GM18505 (cell line): Measurements from ENCODE around the gene FHAD1.
"Not testable (repeated sequence)": the region's sequence is repeated elsewhere in the genome, so short reads cannot be mapped to it uniquely, and the experiment has no call there.

Experiments
- ATAC-seq: cut with Tn5 transposase; IDR thresholded peaks from one replicate; pipeline ENCODE4 v1.9.1; 2021; ENCODE audit not compliant: unreplicated experiment
- POLR2A ChIP-seq: IDR thresholded peaks from 4 replicates; pipeline ENCODE4 v1.6.1; 2011; ENCODE audit warnings: borderline replicate concordance; ENCODE audit not compliant: insufficient read depth, insufficient read length; ENCODE audit errors: extremely low read depth

FHAD1 gene

DNA sequence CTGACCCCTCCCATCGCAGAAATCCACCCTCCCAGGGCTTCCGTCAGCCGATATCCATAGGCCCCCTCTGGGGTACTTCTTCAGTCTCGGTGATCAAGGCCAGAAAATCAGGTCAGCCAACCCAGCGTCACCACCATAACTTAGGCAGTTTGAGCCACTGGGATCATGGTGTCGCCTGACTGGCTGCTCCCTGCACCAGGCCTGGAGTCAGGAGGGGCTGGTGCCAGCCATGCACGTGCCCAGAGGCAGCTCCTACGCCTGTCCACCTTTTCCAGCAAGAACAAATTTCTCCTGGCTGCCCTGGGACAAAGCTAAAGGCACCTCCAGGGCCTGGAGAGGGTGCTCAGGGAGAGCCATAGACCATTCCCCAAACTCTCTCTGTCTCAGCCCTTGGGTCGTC lies 186.4 kb downstream of the FHAD1 start:
- no peak for ATAC-seq
- no peak for TF ChIP-seq POLR2A

DNA sequence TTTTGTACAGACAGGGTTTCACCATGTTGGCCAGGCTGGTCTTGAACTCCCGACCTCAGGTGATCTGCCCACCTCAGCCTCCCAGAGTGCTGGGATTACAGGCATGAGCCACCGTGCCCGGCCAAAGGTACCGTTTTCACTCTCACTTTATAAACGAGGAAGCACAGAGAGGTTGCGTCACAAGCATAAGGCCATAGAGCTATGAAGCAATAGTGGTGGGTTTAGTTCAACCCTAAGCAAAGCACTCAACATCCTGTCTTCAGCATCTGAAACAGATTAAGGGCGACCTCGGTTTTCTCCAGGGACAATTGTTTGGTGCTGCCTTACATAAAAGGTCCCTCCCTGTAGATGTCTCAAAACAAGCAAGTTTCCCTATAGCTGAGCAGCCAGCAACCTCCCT lies 187.7 kb downstream of the FHAD1 start:
- not testable (repeated sequence) for ATAC-seq

DNA sequence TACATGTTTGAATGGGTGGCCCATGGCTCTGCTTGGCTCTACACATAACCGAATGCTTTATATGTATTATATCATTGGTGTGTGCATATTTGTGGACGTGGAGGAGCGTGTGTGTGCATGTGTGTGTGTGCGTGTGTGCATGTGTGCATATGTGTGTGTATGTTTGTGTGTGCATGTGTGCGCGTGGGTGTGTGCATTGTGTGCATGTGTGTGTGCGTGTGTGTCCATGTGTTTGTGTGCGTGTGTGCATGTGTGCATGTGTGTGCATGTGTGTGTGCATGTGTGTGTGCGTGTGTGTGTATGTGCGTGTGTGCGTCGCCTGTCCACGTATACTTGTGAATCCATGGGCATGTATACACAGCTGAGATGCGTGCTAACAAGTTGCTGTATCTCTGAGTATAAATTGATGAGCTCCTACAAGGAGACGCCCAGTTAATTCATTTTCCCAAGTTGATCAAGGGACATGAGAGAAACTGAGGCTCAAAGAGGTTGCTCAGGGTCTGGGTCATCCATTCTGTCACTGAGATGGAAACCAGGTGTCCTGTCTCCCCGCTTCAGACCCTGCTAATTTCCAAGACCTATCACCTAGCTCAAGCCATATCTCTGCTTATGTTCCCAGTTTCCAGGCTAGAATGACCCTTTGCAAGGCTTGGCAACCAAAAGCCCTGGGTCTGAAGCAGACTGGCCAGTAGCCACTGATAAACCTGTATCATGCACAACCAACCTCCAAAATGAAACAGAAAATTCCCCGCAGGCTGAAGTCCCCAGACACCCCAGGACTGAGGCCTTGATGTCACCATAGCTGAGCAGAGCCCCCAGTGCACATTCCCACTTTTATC lies 188.4 kb downstream of the FHAD1 start:
- ATAC-seq, result no peak
- TF ChIP-seq POLR2A, result no peak

DNA sequence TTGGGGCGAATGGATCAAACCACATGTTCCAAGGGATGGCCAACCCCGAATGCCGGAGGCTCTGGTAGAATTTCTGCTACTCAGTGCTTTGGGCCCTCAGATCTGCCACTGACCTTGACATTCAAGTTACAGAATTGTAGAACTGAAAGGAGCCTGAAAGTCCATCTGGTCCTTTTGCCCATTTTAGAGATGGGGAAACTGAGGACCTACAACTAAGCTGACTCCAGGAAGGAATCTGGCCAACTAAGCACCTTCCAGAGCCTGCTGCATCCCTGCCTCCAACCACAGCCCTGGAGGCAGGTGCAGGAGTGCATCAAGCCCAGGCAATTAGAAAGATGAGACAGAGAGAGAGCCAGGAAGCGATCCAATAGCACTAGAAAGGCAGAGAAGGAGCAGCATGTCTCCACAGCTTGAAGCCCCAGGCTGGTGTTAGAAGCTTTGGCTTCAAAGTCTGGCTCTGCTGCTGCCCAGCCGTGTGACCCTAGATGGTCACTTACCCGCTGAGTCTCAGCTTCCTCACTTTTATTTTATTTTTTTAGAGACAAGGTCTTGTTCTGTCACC lies 189.9 kb downstream of the FHAD1 start:
- no peak for TF ChIP-seq POLR2A
- no peak for ATAC-seq

DNA sequence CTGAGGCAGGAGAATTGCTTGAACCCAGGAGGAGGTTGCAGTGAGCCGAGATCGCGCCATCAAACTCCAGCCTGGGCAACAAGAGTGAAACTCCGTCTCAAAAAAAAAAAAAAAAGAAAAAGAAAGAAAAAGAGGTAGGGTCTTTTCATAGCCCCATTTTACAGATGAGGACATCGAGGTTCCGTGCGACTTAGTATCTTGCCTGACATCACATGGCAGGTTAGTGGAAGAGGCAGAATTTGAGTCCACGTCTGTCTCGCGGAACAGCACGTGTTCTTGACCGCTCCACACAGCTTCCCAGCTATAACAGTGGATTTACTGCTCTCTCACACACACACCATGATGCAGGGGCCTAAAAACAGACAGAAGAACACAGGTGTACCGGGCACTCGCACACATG lies 192.3 kb downstream of the FHAD1 start:
- ATAC-seq, result no peak
- TF ChIP-seq POLR2A, result no peak

DNA sequence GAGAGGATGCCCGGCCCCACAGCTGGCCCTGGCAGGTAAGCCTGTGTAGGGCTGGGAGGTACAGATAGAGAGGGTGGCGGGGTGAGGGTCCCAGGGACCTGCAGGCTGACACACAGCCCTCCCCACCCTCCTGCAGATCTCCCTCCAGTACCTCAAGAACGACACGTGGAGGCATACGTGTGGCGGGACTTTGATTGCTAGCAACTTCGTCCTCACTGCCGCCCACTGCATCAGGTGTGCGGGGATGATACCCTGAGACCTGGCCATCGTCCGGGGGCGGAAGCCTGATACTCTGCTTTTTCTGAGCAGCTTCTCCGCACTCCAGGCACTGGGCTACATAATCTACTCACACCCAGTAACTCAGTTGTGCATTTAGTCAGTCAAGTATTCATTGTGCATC lies 193.3 kb downstream of the FHAD1 start:
- TF ChIP-seq POLR2A, result no peak
- ATAC-seq, result no peak

DNA sequence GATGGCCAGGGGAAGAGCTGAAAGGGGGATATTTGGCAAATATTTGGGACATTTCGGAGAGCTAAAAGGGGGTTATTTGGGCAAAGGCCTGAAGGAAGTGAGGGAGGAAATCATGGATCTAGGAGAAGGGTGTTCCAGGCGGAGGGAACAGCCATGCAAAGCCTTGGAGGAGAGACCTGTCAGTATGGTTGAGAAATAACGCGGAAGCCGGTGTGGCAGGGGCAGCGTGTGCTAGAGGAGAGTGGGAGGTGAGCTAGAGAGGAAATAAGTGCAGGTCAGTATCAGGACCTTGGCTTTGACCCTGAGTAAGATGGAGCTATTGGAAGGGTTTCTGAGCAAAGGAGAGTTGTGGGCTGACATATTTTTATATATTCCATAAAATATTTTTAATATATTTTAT lies 194.2 kb downstream of the FHAD1 start:
- ATAC-seq, result no peak
- TF ChIP-seq POLR2A, result no peak

DNA sequence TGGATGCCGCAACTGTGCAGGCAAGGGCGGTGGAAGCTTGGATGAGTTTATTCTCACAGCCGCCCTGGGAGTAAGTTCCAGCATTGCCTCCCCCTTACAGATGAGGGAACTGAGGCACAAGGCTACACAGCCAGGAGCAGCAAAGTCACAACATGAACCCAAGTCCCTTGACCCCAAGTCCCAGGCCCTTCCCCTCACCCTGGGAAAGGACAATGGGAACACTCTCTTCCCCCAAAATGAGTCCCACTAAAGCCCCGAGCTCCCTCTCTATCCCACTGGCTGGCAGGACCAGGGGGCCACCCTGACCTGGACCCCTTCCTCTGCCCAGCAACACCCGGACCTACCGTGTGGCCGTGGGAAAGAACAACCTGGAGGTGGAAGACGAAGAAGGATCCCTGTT lies 195.1 kb downstream of the FHAD1 start:
- no peak for TF ChIP-seq POLR2A
- no peak for ATAC-seq

DNA sequence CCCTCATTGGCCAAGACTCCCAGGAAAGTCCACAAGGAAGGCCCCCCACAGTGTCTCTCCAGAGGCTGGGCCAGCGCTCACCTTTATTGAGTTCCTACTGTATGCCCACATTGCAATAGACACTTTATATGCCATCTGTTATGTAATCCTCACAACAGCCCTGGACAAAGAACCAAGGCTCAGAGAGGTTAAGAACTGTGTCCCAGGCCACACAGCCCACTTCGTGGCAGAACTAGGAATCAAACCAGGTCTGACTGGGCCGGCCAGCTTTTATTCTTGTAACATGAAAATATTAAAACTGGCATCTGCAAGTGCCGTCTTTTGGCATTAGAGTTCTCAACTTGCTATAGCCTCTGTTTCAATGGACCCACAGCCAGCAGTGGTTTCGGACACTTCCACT lies 195.7 kb downstream of the FHAD1 start:
- ATAC-seq, result no peak
- no peak for TF ChIP-seq POLR2A

DNA sequence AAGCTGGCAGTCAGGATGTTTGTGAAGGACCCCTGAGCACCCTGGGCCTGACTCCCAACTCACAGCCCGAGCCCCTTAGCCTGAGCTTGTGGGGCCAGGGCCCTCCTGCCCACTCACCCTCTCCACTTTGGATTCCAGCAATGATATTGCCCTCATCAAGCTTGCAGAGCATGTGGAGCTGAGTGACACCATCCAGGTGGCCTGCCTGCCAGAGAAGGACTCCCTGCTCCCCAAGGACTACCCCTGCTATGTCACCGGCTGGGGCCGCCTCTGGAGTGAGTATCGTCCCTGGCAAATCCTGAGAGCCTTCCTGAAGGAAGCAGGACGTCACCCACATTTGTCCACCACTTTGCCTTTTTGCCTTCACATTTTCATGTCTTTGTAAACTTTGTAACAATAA lies 196.3 kb downstream of the FHAD1 start:
- TF ChIP-seq POLR2A, result no peak
- ATAC-seq, result no peak

DNA sequence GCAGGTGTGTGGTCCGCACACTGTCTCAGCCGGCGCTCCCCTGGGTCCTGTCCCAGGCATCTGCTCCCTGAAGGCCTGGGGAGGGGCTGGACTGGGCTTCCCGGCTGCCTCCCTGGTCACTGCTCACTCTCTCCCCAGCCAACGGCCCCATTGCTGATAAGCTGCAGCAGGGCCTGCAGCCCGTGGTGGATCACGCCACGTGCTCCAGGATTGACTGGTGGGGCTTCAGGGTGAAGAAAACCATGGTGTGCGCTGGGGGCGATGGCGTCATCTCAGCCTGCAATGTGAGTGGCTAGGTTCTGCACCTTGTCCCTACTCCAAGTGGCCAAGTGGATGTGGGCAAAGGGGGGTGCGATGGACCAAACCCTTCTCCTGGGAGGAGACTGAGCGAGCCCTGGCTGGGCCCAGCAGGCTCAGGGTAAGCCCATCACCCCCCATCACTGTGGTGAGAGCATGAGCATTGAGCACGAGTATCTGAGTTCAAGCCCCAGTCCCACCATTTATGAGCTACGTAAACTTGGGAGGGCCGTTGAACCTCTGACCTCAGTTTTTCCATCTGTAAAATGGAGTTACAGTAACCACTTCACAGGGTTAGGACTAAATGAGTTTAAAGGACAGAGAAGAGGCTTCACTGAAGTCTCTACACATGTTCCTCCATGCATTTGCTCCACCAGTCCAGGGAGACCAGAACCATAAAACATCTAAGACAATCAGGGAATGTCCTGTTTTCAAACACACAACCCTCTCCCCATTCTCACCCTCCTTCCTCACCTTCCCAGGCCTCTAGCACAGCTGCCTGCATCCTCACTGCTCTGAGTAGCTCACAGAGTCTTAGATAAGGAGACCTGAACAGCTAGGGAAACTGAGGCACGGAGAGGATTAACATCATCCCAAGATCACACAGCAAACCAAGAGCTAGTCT lies 197.7 kb downstream of the FHAD1 start:
- ATAC-seq, result no peak
- TF ChIP-seq POLR2A, result no peak

DNA sequence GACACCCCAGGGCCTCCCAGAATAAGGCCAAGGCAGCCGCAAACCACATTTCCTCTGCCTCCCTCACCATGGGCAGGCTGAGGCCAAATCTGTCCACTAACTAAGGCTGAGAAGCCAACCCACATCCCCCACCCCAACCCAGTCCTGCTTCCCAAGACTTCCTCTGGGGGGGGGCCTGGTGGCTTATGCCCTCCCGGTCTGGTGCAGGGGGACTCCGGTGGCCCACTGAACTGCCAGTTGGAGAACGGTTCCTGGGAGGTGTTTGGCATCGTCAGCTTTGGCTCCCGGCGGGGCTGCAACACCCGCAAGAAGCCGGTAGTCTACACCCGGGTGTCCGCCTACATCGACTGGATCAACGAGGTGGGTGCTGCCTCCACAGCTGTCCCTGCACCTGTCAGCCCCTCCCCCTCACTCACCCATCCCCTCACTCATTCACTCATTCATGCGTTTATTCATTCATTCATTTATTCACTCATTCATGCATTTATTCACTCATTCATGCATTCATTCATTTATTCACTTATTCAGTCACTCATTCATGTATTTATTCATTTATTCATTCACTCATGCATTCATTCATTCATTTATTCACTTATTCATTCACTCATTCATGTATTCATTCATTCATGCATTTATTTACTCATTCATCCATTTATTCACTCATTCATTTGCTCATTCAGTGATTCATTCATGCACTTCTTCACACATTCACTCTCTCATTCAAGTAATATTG lies 198.5 kb downstream of the FHAD1 start:
- TF ChIP-seq POLR2A, result no peak
- no peak for ATAC-seq

DNA sequence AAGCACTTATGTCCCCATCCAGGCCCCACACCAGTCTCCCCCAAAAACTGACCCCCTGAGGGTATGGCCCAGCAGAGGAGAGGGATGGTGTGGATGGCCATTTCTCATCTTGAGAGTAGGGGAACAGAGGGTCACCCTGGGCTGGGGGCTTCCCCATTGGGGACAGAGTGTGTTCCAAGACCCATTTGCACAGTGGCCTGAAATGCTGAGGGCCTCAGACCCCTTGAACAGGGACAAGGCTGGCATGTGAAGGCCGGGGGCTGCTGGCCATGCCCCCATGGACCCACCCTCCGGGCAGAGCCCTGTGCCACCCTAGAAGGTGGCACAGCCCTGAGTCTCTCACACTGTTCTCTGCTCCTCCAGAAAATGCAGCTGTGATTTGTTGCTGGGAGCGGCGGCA lies 199.2 kb downstream of the FHAD1 start:
- TF ChIP-seq POLR2A, result no peak
- ATAC-seq, result no peak
